ENCODE measurements around the gene RHNO1. TPM values are rescaled to one million over a fixed set of nuclear protein-coding genes. Genes with fewer than 3 reads are reported as not detected.

Gene RHNO1
- total RNA-seq, 1 experiment from 2014 or later: 99.8 TPM

DNA sequence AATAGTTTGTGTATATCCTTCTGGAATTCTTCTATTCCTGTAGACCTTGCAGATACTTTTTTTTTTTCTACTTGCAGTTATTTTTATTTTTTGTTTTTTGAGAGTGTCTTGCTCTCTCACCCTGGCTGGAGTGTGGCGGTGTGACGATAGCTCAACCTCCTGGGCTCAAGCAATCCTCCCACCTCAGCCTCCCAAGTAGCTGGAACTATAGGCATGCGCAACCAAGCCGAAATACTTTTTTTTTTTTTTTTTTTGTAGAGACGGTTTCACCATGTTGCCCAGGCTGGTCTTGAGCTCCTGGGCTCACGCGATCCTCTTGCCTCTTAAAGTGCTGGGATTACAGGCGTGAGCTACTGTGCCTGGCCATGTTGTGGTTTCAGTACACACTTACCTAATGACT, 23.6 kb downstream of the RHNO1 start:
- Mint-ChIP-seq H3K4me1 (ENCODE audit: low read depth, unreplicated experiment) (no peaks in the 10 kb centered on the region), H3K36me3 (ENCODE audit: insufficient read depth, unreplicated experiment) (no peaks in the 10 kb centered on the region), H3K9me3 (ENCODE audit: unreplicated experiment) (no peaks in the 10 kb centered on the region), H3K27me3 (ENCODE audit: insufficient read depth, unreplicated experiment) (no peaks in the 10 kb centered on the region), H3K4me3 (ENCODE audit: unreplicated experiment) (no peak overlapping the region), H3K27ac (ENCODE audit: unreplicated experiment) (no peak overlapping the region)
- no TSS peak for BruUV-seq (replicated peaks)
- no peak for DNase-seq
- Histone ChIP-seq H3K4me1 (no peaks in the 10 kb centered on the region), H3K9me3 (no peaks in the 10 kb centered on the region), H3K36me3 (ENCODE audit: control insufficient read depth, insufficient read depth, low read length) (no peaks in the 10 kb centered on the region), H3K27me3 (replicated peaks; ENCODE audit: control insufficient read depth, insufficient read depth, low read length) (no peaks in the 10 kb centered on the region), H3K4me3 (ENCODE audit: low read depth, low read length) (no peak overlapping the region)
- intact Hi-C loops (cut with micrococcal nuclease; ENCODE audit: unreplicated experiment): no loop called here
- TF ChIP-seq, protein P1, sequence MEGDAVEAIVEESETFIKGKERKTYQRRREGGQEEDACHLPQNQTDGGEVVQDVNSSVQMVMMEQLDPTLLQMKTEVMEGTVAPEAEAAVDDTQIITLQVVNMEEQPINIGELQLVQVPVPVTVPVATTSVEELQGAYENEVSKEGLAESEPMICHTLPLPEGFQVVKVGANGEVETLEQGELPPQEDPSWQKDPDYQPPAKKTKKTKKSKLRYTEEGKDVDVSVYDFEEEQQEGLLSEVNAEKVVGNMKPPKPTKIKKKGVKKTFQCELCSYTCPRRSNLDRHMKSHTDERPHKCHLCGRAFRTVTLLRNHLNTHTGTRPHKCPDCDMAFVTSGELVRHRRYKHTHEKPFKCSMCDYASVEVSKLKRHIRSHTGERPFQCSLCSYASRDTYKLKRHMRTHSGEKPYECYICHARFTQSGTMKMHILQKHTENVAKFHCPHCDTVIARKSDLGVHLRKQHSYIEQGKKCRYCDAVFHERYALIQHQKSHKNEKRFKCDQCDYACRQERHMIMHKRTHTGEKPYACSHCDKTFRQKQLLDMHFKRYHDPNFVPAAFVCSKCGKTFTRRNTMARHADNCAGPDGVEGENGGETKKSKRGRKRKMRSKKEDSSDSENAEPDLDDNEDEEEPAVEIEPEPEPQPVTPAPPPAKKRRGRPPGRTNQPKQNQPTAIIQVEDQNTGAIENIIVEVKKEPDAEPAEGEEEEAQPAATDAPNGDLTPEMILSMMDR (IDR thresholded peaks at IDR 0.05; ENCODE audit: insufficient read depth in 1 of 2, low read depth in 1 of 2, low read length in 1 of 2, severe bottlenecking in 1 of 2, unreplicated experiment in 1 of 2): no peak
- POLR2A ChIA-PET: interaction anchor here (0.6 to 0.7 kb wide), 2 partner anchors 24 to 88 kb away, joined by 3 to 10 read pairs; no protein-coding TSS in a partner anchor
- CTCF ChIA-PET: no interaction called here

DNA sequence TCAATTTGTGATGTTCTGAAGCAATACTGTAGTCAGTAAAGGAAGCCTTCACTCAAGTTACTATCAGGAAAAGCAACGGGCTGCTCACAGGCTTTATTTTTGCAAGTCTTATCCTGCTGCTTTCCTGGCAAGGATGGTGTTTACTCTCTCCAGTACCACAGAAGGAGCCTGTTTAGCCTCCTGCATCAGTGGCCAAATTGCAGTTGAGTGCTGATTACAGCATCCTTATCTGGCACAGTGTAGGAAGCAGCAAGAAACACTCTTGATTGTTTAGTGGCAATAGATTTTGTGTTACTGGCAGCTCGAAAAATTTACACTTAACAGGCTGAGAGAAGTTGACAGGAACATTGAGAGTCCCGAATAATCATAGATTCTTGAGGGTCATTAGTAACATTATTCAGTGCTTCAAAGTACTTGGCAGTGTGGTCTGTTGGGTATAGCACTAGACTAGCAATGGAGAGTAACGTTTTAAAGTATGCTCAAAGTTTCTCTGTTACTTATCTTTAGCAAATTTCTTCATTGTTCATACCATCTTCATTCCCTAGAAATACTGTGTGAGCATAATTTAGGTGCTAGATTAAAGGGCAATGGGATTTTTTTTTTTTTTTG, 25.4 kb downstream of the RHNO1 start:
- Histone ChIP-seq H3K36me3 (ENCODE audit: control insufficient read depth, insufficient read depth, low read length) (no peaks in the 10 kb centered on the region), H3K4me1 (no peaks in the 10 kb centered on the region), H3K27me3 (replicated peaks; ENCODE audit: control insufficient read depth, insufficient read depth, low read length) (no peaks in the 10 kb centered on the region), H3K9me3 (no peaks in the 10 kb centered on the region), H3K4me3 (ENCODE audit: low read depth, low read length) (no peak overlapping the region)
- H3K27ac Mint-ChIP-seq (ENCODE audit: unreplicated experiment): no peak overlapping the region
- no peaks in the 10 kb centered on the region for H3K9me3 Mint-ChIP-seq (ENCODE audit: unreplicated experiment)
- ChIA-PET CTCF (no interaction called here), POLR2A (no interaction called here)
- no peak overlapping the region for H3K4me3 Mint-ChIP-seq (ENCODE audit: unreplicated experiment)
- H3K36me3 Mint-ChIP-seq (ENCODE audit: insufficient read depth, unreplicated experiment): no peaks in the 10 kb centered on the region
- no peaks in the 10 kb centered on the region for H3K27me3 Mint-ChIP-seq (ENCODE audit: insufficient read depth, unreplicated experiment)
- TF ChIP-seq, protein P1 (IDR thresholded peaks at IDR 0.05; ENCODE audit: insufficient read depth in 1 of 2, low read depth in 1 of 2, low read length in 1 of 2, severe bottlenecking in 1 of 2, unreplicated experiment in 1 of 2): no peak
- DNase-seq: no peak
- H3K4me1 Mint-ChIP-seq (ENCODE audit: low read depth, unreplicated experiment): no peaks in the 10 kb centered on the region
- intact Hi-C loops (cut with micrococcal nuclease; ENCODE audit: unreplicated experiment): no loop called here
- BruUV-seq (replicated peaks): no TSS peak

DNA sequence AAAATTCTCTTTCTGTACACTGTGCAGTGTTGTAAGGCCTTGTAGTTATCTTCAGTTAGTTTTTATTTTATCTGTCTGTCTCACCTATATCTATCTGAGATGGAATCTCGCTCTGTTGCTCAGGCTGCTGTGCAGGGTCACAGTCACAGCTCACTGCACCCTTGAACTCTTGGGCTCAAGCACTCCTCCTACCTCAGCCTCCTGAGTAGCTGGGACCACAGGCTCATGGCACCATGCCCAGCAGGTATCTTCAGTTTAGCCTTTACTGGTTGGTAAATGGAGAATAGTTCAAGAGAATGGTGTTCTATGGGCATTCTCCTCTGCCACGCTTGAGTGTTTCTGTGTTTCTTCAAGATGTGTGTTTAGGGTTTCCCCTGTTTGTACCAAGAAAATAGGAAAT, 27.2 kb downstream of the RHNO1 start:
- Mint-ChIP-seq H3K27me3 (ENCODE audit: insufficient read depth, unreplicated experiment) (no peaks in the 10 kb centered on the region), H3K27ac (ENCODE audit: unreplicated experiment) (no peak overlapping the region), H3K4me1 (ENCODE audit: low read depth, unreplicated experiment) (no peaks in the 10 kb centered on the region), H3K36me3 (ENCODE audit: insufficient read depth, unreplicated experiment) (no peaks in the 10 kb centered on the region), H3K9me3 (ENCODE audit: unreplicated experiment) (no peaks in the 10 kb centered on the region), H3K4me3 (ENCODE audit: unreplicated experiment) (no peak overlapping the region)
- H3K36me3 ChIP-seq (ENCODE audit: control insufficient read depth, insufficient read depth, low read length): no peaks in the 10 kb centered on the region
- BruUV-seq (replicated peaks): no TSS peak
- H3K27me3 ChIP-seq (replicated peaks; ENCODE audit: control insufficient read depth, insufficient read depth, low read length): no peaks in the 10 kb centered on the region
- TF ChIP-seq, protein P1 (IDR thresholded peaks at IDR 0.05; ENCODE audit: insufficient read depth in 1 of 2, low read depth in 1 of 2, low read length in 1 of 2, severe bottlenecking in 1 of 2, unreplicated experiment in 1 of 2): no peak
- no peaks in the 10 kb centered on the region for H3K4me1 ChIP-seq
- H3K9me3 ChIP-seq: no peaks in the 10 kb centered on the region
- intact Hi-C loops (cut with micrococcal nuclease; ENCODE audit: unreplicated experiment): no loop called here
- POLR2A ChIA-PET: no interaction called here
- CTCF ChIA-PET: no interaction called here
- no peak for DNase-seq
- no peak overlapping the region for H3K4me3 ChIP-seq (ENCODE audit: low read depth, low read length)

Measured in Caco-2 (cell line).